GM21619 (cell line): ENCODE data around the gene TMPRSS4.
A peak's percentile ranks its signal among the peaks of the same experiment; 100 is the strongest.

Experiments used
- ATAC-seq: cut with Tn5 transposase; IDR thresholded peaks from one replicate; pipeline ENCODE4 v1.9.1; 2021; ENCODE audit not compliant: unreplicated experiment

The TMPRSS4 gene

GRCh38 chr11:118102721-118103261 lies 25.9 kb downstream of the TMPRSS4 start:
- ATAC-seq: no peak

GRCh38 chr11:118104491-118104890 lies 27.6 kb downstream of the TMPRSS4 start:
- ATAC-seq: no peak

- ATAC-seq: no peak
Measured at GRCh38 chr11:118105657-118106305, 28.9 kb downstream of the TMPRSS4 start.

- no peak for ATAC-seq
Measured at GRCh38 chr11:118106789-118107335, 30.0 kb downstream of the TMPRSS4 start.

GRCh38 chr11:118108513-118108912 lies 31.6 kb downstream of the TMPRSS4 start:
- ATAC-seq: no peak

GRCh38 chr11:118109231-118109630 lies 32.4 kb downstream of the TMPRSS4 start:
- ATAC-seq: no peak

- no peak for ATAC-seq
Measured at GRCh38 chr11:118111019-118111743, 34.3 kb downstream of the TMPRSS4 start.

- no peak for ATAC-seq
Measured at GRCh38 chr11:118111744-118112035, 34.8 kb downstream of the TMPRSS4 start.

GRCh38 chr11:118112711-118113430 lies 36.0 kb downstream of the TMPRSS4 start:
- no peak for ATAC-seq

- ATAC-seq: no peak
Measured at GRCh38 chr11:118114266-118114665, 37.4 kb downstream of the TMPRSS4 start.

GRCh38 chr11:118115048-118115447 lies 38.2 kb downstream of the TMPRSS4 start:
- ATAC-seq: no peak

GRCh38 chr11:118117790-118118601 lies 41.1 kb downstream of the TMPRSS4 start:
- ATAC-seq: peak; percentile 65

- ATAC-seq: no peak
Measured at GRCh38 chr11:118120793-118121192, 43.9 kb downstream of the TMPRSS4 start.

- ATAC-seq: no peak
Measured at GRCh38 chr11:118124929-118125535, 48.2 kb downstream of the TMPRSS4 start.

GRCh38 chr11:118126082-118126838 lies 49.4 kb downstream of the TMPRSS4 start:
- no peak for ATAC-seq

GRCh38 chr11:118128310-118128709 lies 51.4 kb downstream of the TMPRSS4 start:
- ATAC-seq: no peak

GRCh38 chr11:118128721-118129470 lies 52.0 kb downstream of the TMPRSS4 start:
- no peak for ATAC-seq

GRCh38 chr11:118129471-118130172 lies 52.7 kb downstream of the TMPRSS4 start:
- ATAC-seq: no peak
